Measurements from ENCODE around the gene UST.
"Not testable (repeated sequence)": the region's sequence is repeated elsewhere in the genome, so short reads cannot be mapped to it uniquely, and the experiment has no call there.

UST gene

DNA sequence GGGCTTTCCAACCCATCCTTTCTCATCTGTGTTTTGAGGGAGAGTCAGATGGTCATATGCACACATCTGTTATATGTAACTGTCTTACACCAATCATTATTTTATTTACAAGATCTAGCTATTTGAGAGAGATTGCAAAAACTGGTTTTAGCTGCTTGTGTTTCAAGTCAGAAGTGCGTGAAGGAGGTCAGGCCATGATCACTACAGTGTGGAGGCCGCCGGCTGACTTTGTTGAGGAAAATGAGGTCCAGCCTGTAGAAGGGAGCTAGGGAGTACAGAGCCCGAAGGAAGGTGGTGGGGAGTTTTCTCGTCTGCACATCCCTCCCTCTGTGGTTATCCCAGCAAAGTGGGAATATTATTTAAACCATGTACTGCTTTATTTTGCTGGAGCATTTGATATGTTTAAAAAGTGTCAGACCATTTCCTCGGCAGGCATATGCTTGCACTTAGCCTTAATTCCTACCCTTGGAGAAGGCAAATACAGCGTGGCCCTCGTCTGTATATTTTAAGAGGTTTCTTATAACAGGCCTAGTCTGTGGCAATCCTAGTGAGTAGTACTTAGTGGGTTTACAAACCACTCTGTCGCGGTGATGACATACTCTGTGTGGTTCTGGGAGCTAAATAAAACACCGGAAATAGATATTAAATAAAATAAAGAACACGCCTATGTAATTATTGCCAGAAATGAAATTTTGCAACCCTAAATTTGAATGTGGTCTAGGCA lies 95.6 kb downstream of the UST start:
- DNase-seq = no peak

DNA sequence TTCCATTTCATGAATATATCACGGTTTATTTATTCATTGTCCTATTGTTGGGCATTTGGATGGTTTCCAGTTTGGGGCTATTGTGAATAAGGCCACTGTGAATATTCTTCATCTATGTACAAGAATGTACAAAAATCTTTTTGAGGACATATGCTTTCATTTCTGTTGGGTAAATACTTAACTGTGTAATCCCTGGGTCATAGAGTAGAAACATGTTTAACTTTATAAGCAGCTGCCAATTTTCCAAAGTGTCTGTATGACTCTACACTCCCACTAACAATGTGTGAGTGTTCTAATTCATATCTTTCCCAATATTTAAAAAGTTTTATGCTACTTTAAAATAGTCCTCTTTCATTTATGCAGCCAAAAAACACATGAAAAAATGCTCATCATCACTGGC lies 98.6 kb downstream of the UST start:
- DNase-seq = no peak

DNA sequence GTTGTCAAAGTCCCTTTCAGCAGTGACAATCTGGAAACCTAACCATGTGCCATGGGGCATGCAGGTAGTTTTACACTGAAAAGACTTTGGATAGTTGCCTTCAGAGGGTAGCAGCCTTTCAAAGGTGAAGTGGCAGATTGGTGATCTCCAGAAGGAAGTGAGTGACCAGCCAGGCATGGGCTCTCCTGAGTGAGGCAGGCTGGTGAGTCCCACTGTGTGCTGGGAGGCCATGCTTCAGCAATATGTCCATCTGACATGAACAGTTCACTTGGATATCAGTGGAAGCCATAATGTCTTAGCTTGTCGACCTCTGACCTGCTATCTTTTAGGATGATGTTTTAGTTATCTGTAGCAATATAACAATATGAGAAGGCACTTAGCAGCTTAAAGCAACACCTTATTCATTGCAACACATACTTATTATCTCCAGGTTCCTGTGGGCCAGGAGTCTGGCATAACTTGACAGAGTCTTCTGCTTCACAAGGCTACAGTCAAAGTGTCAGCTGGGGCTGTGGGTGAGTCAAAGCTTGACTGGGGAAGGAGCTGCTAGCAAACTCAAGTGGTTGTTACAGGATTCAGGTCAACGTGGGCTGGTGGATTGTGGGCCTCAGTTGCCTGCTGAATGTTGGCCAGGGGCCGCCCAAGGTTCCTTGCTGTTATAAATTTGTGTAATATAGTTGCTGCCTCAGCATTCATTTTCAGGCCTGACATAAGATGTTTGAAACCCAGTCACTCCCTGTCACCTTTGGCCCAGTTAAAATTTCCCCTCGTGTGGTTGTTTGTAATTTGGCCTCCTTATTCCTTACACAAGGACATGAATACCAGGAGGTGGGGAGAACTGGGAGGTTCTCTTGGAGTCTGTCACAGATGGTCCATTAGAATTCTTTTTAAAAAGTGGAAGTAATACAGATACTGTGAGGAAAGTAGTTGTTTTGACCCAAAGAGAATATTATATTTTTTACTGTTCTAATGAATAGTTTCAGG lies 100.2 kb downstream of the UST start:
- DNase-seq = no peak

DNA sequence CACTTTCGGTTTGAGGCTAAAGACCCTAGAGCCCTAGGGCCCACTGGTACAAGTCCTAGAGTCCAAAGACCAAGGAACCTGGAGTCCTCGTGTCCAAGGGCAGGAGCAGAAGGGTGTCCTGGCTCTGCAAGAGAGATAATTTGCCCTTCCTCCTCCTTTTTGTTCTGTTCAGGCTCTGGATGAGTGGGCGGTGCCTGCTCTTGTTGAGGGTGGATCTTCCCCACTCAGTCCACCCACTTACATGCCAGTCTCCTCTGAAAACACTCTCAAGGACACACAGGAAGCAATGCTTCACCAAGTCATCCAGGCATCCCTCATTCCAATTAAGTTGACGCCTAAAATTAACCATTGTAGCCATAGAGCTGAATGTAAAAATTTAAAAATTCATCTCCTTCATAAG lies 102.1 kb downstream of the UST start:
- DNase-seq = no peak

GRCh38 chr6:148849449-148849848 lies 102.6 kb downstream of the UST start:
- DNase-seq = not testable (repeated sequence)

GRCh38 chr6:148850964-148851363 lies 104.1 kb downstream of the UST start:
- DNase-seq = no peak

GRCh38 chr6:148851683-148852556 lies 105.1 kb downstream of the UST start:
- no peak for DNase-seq

DNA sequence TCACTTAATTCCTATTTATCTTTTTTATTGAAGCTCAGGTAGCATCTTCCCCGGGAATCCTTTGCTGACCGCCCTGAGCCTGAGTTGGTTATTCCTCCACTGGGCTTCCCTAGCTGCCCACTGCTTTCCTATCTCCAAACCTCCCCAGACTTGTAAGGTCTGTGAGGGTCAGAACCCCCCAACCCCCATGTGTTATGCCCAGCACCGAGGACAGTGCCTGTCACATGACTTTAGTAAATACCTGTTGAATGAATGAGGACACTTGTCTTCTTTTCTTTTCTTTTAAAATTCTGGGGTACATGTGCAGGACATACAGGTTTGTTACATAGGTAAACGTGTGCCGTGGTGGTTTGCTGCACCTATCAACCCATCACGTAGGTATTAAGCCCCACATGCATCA lies 105.9 kb downstream of the UST start:
- no peak for DNase-seq

GRCh38 chr6:148853113-148853512 lies 106.3 kb downstream of the UST start:
- not testable (repeated sequence) for DNase-seq

- DNase-seq = no peak
These were observed 107.3 kb downstream of the UST start for GRCh38 chr6:148854096-148854495.

DNA sequence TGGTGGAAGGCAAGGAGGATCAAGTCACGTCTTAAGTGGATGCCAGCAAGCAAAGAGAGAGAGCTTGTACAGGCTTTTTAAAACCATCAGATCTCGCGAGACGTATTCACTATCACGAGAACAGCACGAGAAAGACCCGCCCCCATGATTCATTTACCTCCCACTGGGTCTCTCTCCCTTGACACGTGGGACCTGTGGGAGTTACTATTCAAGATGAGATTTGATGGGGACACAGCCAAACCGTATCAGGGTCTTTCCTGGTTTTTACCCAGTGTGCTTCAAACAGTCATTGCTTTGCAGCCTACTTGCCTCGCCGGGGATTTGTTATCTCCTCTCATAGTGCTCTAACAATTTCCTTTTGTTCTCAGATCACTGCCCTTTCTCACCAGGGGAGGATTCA lies 108.2 kb downstream of the UST start:
- DNase-seq = no peak

GRCh38 chr6:148855744-148856143 lies 108.9 kb downstream of the UST start:
- peak in 1 of 5 donors; percentile 23 for DNase-seq

- no peak for DNase-seq
These were observed 111.1 kb downstream of the UST start for GRCh38 chr6:148857798-148858390.

- not testable (repeated sequence) for DNase-seq
These were observed 117.3 kb downstream of the UST start for GRCh38 chr6:148864132-148864531.

GRCh38 chr6:148864941-148865340 lies 118.1 kb downstream of the UST start:
- no peak for DNase-seq

DNA sequence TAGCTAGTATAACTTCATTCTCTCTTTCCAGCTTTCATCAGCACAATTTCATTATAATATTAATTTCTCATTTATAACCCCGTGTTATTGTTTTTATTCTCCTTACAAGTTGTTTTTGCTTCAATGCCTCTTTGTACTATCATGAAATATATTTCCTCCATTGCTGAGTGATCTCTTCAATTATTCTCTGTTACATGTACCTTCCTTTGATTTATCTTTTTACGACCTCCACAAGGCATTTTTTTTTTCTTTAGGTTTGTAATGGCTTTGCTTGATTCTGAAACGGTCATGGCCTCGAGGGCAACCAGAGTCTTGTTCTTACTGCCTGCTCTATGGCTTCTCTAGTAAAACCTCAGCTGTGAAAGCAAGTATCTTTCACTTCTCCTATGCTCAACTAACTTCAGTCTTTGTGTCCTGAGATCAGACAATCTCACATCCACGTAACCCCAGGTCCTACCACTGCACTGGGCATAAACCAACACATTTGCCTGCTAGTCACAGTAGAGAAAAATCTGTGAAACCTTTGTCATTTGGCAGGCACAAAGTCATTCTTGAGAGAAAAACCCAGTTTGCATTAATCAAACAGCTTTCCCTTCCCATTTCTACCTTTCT lies 119.9 kb downstream of the UST start:
- DNase-seq = no peak

DNA sequence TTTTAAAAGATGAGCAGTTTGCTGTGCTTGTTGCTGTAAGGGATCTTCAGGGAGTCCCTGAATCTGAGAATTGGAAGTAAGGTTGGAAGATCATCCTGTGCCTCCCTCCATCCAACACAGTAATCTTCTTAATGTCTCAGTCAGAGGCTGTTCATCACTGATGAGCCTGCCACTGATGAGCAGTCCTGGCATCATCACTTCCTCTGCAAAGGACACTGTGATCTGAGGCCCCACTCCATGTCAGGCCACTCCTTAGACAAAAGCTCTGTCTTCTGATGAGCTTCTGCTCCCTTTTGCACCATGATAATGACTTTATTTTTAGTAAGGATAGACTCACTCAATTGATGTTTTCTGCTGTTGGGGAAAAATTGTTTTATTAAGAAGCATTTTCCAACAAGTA lies 121.0 kb downstream of the UST start:
- peak in 1 of 5 donors; percentile 14 for DNase-seq

DNA sequence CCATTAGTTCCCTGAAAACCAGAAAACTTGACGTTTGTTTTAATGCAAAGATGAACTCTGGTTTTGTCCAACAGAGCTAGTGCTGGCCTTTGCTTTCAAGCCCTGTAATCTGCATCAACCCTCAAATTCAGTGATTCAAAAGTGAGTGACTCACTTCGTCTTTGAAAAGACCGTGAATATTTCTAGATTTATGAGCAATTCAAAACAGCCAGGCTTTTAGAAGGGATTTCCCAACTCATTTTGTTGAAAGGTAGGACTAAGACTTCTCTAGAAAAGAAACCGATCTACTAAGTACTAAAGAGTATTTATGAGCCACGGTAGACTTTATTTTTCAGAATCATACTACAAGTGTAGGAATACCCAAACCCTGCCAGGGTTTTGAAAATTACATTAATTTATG lies 121.5 kb downstream of the UST start:
- peak in 1 of 5 donors; percentile 24 for DNase-seq

DNA sequence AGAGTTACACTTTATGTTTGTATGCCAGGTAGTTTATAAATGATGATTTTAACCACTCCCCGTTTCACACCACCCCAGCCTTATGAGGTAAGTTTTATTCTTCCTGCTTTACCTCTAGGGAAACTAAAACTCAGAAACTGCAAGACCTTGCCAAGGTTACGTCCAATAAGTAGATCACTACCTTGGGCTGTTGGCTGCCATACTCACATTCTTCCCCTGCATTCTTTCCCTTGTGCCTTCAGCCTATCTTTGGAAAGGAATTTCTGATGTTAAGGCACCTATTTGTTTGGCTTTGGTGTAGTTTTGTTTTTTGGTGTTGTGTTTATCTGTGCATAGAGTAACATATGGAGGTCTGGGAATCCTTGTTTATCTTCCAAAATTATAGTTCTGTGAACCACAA lies 122.1 kb downstream of the UST start:
- no peak for DNase-seq

DNA sequence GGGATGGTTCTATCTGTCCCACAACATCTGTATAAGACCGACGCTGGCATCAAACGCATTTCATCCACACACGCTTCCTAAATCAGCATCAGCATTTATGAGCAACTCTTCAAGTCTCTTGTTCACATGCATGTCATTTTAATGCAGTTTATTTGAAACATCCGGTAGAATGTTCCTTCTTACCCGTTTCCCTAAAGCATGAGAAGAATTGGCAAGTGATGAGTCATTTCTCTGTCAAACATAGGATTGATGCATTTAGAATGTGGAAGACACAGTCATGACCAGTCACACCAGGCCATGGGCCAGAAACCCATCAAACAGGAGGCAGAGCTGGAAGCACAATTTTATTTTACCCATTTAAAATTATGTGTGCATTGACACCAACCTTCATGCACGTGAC lies 122.8 kb downstream of the UST start:
- DNase-seq = no peak

- no peak for DNase-seq
These were observed 126.3 kb downstream of the UST start for GRCh38 chr6:148873154-148873553.

- DNase-seq = no peak
These were observed 127.0 kb downstream of the UST start for GRCh38 chr6:148873868-148874267.

All from T-helper 1 cell (primary cell).